ENCODE measurements around the gene LDHAL6A.

The LDHAL6A gene

DNA sequence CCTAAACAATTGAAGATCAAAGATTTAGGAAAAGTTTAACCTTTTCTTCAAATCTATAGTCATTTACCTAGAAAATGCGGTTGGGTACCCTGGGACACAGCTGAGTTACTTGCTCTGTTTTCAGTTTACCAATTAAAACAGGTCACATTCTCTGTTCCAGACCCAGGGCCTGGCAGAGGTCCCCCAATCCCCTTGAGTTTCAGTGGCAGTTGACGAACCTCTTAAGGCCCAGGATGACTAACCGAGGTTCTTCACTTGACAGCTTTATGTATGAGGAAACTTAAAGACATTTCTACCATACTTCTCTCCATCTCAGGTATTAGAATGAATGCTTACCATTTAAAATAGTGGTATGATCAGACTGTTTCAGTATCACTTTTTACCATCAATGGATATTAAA lies 16.3 kb downstream of the LDHAL6A start:
- in situ Hi-C loops (cut with HindIII; ENCODE audit: low pct_ligation_motif_present, low sequenced_read_pairs) = no loop called here
- H3K27me3 ChIP-seq (replicated peaks) = no peaks in the 10 kb centered on the region
- H3K36me3 ChIP-seq (replicated peaks) = peaks cover 3% of the 10 kb centered on the region
- H3K27ac ChIP-seq = no peak overlapping the region
- H3K4me3 ChIP-seq (ENCODE audit: low read depth, low read length) = no peak overlapping the region
- DNase-seq = no peak
- no peak for TF ChIP-seq CTCF (IDR thresholded peaks at IDR 0.05; ENCODE audit: low read depth, low read length, missing control alignments)

- Histone ChIP-seq H3K36me3 (replicated peaks) (peaks cover 3% of the 10 kb centered on the region), H3K4me3 (ENCODE audit: low read depth, low read length) (no peak overlapping the region), H3K27me3 (replicated peaks) (no peaks in the 10 kb centered on the region), H3K27ac (no peak overlapping the region)
- in situ Hi-C loops (cut with HindIII; ENCODE audit: low pct_ligation_motif_present, low sequenced_read_pairs) = no loop called here
- TF ChIP-seq CTCF (IDR thresholded peaks at IDR 0.05; ENCODE audit: low read depth, low read length, missing control alignments) = no peak
- DNase-seq = no peak
These were observed 16.9 kb downstream of the LDHAL6A start for GRCh38 chr11:18472587-18472986.

DNA sequence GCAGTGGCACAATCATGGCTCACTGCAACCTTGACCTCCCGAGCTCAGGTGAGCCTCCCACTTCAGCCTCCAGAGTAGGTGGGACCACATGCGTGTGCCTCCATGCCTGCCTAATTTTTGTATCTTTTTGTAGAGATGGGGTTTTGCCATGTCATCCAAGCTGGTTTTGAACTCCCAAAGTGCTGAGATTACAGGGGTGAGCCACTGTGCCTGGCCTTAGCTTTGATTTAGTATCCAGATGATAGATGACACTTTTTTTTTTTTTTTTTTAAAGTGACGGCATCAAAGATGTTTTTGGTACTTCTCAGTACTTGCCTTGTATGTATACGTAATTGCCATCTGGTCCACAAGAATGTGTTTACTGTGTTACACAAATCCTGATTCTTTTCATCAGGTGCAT lies 23.4 kb downstream of the LDHAL6A start:
- in situ Hi-C loops (cut with HindIII; ENCODE audit: low pct_ligation_motif_present, low sequenced_read_pairs) = no loop called here
- Histone ChIP-seq H3K4me3 (ENCODE audit: low read depth, low read length) (no peak overlapping the region), H3K27me3 (replicated peaks) (no peaks in the 10 kb centered on the region), H3K27ac (no peak overlapping the region), H3K36me3 (replicated peaks) (peaks cover 40% of the 10 kb centered on the region)
- no peak for DNase-seq
- no peak for TF ChIP-seq CTCF (IDR thresholded peaks at IDR 0.05; ENCODE audit: low read depth, low read length, missing control alignments)

DNA sequence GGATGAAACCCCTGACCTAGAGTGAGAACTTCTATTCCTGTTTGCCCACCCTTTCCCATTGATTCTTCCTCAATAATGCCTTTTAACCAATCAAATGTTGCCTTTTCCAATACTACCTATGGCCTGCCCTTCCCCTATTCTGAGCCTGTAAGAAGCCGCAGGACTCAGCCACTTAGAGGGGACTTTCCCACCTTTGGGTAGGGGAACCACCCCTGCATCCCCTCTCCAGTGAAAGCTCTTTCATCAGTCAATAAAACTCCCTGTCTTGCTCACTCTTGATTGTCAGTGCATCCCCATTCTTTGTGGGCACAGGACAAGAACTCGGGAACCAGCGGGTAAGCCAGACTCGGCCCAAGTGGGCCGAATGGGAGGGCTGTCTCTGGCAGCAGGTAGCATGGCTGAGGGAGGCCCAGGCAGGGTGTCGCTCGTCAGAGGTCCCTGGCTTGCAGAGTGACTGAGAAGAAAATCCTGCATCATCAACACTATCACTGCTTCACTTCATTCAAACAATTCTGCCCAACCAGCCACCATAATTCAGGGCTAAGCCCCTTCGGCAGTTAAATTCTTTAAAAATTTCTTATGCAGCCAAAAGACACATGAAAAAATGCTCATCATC lies 30.4 kb downstream of the LDHAL6A start:
- Histone ChIP-seq H3K36me3 (replicated peaks) (peaks cover 27% of the 10 kb centered on the region), H3K4me3 (ENCODE audit: low read depth, low read length) (no peak overlapping the region), H3K27me3 (replicated peaks) (no peaks in the 10 kb centered on the region), H3K27ac (no peak overlapping the region)
- in situ Hi-C loops (cut with HindIII; ENCODE audit: low pct_ligation_motif_present, low sequenced_read_pairs) = no loop called here
- no peak for DNase-seq
- no peak for TF ChIP-seq CTCF (IDR thresholded peaks at IDR 0.05; ENCODE audit: low read depth, low read length, missing control alignments)

- H3K27ac ChIP-seq = no peak overlapping the region
- H3K4me3 ChIP-seq (ENCODE audit: low read depth, low read length) = no peak overlapping the region
- H3K36me3 ChIP-seq (replicated peaks) = peaks cover 4% of the 10 kb centered on the region
- TF ChIP-seq CTCF (IDR thresholded peaks at IDR 0.05; ENCODE audit: low read depth, low read length, missing control alignments) = no peak
- no peaks in the 10 kb centered on the region for H3K27me3 ChIP-seq (replicated peaks)
- DNase-seq = no peak
- in situ Hi-C loops (cut with HindIII; ENCODE audit: low pct_ligation_motif_present, low sequenced_read_pairs) = no loop called here
These were observed 34.7 kb downstream of the LDHAL6A start for GRCh38 chr11:18490319-18490718.

All from brain microvascular endothelial cell (primary cell).